Fibroblast of skin of left biceps (primary cell): ENCODE measurements around the gene SLC6A9.

Experiments used
- DNase-seq, 2 experiments: peaks; one replicate each; pipeline ENCODE4 v3.0.0-alpha.2; 2013; ENCODE audit warnings: low read depth in 2 of 2

The SLC6A9 gene

GRCh38 chr1:44002165-44002564, 29.1 kb downstream of the SLC6A9 start:
- no peak for DNase-seq

GRCh38 chr1:44000122-44000665, 31.1 kb downstream of the SLC6A9 start:
- DNase-seq = no peak

GRCh38 chr1:43999455-43999854, 31.8 kb downstream of the SLC6A9 start:
- no peak for DNase-seq

- DNase-seq = no peak
These were observed 33.3 kb downstream of the SLC6A9 start for GRCh38 chr1:43998000-43998378.

GRCh38 chr1:43997295-43997999, 33.8 kb downstream of the SLC6A9 start:
- no peak for DNase-seq

GRCh38 chr1:43996733-43997115, 34.5 kb downstream of the SLC6A9 start:
- no peak for DNase-seq

GRCh38 chr1:43995984-43996732, 35.1 kb downstream of the SLC6A9 start:
- no peak for DNase-seq

GRCh38 chr1:43994794-43995790, 36.2 kb downstream of the SLC6A9 start:
- no peak for DNase-seq

- DNase-seq = no peak
These were observed 37.2 kb downstream of the SLC6A9 start for GRCh38 chr1:43994071-43994470.

GRCh38 chr1:43993206-43993914, 37.9 kb downstream of the SLC6A9 start:
- no peak for DNase-seq

GRCh38 chr1:43992232-43992995, 38.8 kb downstream of the SLC6A9 start:
- DNase-seq = no peak

- peak in 1 of 2 experiments; percentile 29 for DNase-seq
These were observed 39.6 kb downstream of the SLC6A9 start, which contains the start of gene CCDC24 for GRCh38 chr1:43991476-43992231. Gene CCDC24, plus strand, starts transcription at chr1:43991599. Its CDS starts 280 bp downstream, at chr1:43991879.

- no peak for DNase-seq
These were observed 40.1 kb downstream of the SLC6A9 start for GRCh38 chr1:43991200-43991475.

- no peak for DNase-seq
These were observed 40.7 kb downstream of the SLC6A9 start for GRCh38 chr1:43990271-43991199.

- no peak for DNase-seq
These were observed 43.9 kb downstream of the SLC6A9 start for GRCh38 chr1:43987159-43987902.

- no peak for DNase-seq
These were observed 44.5 kb downstream of the SLC6A9 start for GRCh38 chr1:43986712-43987111.

- no peak for DNase-seq
These were observed 45.2 kb downstream of the SLC6A9 start for GRCh38 chr1:43985984-43986595.

- no peak for DNase-seq
These were observed 46.4 kb downstream of the SLC6A9 start for GRCh38 chr1:43984855-43985254.
